HG03175 (cell line): ENCODE measurements around the gene SPSB3.

ENCODE experiments used
- ATAC-seq: cut with Tn5 transposase; IDR thresholded peaks from one replicate; pipeline ENCODE4 v1.9.1; 2021; ENCODE audit warnings: mild to moderate bottlenecking, moderate library complexity; ENCODE audit not compliant: unreplicated experiment

Gene SPSB3

DNA sequence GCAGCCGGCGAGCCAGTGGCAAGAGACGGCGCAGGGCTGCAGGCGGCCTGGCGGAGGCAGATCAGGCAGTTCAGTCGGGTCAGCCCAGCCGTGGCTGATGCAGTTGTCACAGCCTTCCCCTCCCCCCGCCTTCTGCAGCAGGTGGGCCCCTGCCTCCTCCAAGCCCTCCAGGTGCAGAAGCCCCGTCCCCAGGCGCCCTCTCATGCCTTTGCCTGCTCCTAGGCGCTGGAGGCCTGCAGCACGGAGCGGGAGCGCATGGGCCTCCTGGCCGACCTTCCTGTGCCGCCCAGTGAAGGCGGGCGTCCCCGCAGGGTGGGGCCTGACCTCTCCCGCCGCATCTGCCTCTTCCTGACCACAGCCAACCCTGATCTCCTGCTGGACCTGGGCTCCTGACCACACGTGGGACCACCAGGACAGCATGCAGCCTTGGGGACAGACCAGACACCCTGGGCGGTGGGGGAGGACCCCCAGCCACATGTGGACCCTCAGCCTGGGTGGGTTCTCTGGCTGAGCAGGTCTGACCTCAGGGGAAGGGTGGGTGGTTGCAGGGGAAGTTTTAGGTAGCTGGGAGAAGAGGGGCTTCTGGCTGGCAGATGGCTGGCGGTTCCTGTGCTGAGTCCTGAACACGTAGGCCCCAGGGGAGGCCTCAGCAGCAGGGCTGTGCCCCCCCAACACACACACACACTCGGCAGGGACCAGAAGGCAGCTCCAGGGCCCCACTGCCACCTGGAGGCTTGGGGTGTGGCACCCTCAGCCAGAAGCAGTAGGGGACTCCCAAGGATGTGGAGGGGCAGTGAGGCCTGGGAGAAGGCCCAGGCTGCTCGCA lies 6.3 kb downstream of the SPSB3 start:
- no peak for ATAC-seq

DNA sequence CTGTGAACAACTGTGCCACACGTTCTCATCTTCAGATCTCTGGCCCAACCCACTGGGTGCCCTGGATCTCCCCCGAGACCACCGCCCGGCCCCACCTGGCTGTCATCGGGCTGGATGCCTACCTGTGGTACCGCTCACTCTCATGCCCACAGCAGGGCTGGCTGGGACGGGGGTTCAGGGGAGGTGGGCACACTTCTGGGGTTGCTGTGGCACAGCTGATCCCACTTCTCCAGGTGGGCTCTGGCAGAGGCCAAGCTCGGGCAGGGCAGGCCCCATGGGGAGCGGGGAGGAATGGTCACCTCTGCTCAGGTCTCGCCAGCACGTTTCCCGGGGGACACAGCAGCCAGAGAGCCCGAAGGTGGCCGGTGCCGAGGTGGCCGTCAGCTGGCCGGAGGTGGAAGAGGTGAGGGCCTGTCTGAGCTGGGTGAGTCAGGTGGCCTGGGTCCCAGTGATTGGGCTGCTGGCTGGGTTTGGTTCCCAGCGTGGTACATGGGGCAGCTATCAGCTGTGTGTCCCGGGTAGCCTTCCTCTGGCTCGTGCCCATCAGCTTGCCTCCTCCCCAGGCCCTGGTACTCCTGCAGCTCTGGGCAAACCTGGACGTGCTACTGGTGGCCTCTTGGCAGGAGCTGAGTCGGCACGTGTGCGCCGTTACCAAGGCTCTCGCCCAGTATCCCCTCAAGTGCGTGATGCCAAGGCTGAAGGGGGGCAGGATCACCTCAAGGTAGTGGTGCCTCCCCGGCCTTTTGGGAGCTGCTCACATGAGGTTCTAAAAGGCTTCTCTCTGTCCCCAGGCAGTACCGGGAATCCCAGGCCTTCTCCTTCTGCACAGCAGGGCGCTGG lies 7.1 kb downstream of the SPSB3 start:
- ATAC-seq = no peak

DNA sequence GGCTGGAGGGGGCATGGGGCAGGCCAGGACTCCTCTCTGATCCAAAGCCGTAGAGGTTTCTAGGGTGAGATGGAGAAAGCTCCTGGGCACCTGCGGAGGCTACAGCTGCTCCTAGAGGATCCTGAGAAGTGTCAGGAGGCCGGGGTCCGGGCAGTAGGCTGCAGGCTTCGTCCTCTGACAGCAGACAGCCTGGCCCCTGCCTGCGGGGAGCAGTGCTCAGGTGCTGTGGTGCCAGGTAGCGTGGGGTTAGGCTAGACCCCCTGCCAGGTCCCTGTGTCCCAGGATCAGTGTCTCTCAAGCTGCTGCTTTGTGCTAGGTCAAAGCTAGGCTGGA lies 8.0 kb downstream of the SPSB3 start:
- ATAC-seq = no peak

DNA sequence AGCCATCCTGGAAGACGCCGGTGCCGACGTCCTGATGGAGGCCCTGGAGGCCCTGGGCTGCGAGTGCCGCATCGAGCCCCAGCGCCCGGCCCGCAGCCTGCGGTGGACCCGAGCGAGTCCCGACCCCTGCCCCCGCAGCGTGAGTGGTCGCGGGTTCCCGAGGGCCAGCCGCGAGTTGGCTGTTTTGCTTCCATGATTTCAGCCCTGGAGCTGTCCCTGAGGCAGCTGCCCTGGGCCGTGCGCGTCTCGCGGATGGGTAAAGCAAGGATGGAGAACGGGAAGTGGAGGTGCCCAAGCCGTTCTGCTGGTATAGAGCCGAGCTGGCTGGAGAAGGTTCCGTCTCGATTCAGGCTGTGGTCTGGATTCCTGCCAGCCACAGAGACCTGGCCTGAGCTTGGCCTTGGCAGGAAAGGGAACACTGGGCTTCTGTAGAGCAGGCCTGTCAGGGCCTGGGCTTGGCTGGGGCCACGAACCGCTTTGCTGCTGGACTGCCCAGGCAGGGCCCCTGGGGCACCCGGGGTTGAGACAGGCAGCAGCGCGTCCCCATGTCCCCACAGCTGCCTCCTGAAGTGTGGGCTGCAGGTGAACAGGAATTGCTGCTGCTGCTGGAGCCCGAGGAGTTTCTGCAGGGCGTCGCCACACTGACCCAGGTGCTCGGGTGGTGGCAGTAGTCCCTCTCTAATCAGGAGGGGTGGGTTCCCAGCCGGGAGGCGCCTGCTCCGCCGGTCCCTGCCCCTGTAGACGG lies 8.5 kb downstream of the SPSB3 start:
- ATAC-seq = no peak

DNA sequence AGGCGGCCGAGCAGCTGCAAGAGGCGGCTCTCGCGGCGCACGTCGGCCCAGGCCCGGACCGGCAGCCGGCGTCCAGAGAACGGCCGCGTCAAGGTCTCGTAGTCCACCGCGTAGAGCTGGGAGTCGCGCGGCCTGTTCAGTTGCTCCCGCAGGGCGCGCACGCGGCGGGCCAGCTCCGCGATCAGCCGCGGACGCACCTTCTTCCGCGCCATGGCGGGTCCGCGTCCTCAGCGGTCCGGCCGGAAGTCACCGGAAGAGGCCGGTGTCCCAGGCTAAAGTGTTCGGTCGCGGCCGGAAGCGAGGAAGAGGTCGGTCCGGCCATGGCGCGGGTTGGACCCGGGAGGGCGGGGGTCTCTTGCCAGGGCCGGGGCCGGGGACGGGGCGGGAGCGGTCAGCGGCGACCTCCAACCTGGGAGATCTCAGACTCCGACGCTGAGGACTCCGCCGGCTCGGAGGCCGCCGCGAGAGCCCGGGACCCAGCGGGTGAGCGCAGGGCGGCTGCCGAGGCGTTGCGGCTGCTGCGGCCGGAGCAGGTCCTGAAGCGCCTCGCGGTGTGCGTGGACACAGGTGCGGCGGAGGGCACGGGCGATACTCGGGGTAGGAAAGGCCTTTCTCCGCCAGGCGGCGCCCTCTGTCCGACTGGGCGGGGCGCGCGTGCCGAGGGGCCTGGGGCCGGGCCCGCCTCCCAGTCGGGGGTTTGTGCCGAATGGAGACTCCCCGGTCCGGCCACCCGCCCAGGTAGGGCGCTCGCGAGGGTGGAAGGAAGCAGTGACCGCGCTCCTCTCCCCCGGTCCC lies 9.3 kb downstream of the SPSB3 start, which contains the start of gene MRPS34:
Gene MRPS34, minus strand, starts transcription at position 227 of the 795 bp plus-strand sequence. Its CDS starts 15 bp downstream, at position 212.
- peak; percentile 54 for ATAC-seq

DNA sequence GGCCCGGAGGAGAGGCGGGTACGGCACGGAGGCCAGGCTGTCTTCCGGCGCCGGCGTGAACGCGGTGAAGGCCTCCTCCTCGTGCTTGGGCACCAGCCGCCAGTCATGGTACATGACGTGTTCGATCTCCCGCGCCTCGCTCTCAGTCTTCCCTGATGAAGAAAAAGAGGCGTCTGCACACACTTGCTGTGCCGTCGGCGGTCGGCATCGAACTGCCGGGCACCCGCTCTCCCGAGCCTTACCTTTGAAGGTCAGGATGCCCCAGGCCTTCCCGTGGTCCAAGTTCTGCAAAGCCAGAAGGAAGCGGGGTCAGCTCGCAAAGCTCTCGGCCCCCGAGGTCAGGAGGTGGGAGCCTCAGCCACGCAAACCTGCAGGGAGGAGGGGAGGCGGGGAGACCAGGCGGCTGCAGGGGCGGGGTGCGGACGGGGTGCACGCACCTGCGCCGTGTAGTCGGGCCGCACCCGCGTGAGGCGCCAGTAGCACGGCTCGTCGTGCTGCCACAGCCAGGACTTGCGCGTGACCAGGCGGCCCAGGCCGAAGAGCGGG lies 9.9 kb downstream of the SPSB3 start, which contains the start of gene EME2:
Gene EME2, plus strand, starts transcription at position 449 of the 546 bp plus-strand sequence. CDS start 418 bp downstream, outside the sequence.
- ATAC-seq = no peak

DNA sequence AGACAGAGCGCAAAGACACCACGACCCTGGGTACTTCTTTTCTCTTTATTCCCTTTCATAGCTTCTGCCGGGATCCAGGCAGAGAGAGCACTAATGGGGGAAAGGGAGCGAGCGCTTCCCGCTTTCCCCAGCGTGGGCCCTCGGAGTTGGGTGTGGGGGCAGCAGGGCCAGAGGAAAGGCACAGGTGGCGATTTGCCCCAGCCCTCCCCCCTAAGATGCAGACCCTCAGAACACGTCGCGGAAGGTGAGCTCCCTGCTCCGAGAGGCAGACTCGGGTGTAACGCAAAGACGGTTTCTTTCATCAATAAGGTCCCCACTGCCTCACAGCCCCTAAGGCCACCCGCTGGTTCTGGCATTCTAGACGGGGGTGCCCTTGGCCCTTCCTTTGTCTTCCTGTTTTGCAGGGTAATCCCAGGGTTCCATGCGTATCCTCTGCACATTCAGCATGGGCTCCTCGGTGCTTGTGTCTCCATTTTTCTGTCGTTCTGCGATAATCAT lies 10.5 kb downstream of the SPSB3 start:
- ATAC-seq = no peak

DNA sequence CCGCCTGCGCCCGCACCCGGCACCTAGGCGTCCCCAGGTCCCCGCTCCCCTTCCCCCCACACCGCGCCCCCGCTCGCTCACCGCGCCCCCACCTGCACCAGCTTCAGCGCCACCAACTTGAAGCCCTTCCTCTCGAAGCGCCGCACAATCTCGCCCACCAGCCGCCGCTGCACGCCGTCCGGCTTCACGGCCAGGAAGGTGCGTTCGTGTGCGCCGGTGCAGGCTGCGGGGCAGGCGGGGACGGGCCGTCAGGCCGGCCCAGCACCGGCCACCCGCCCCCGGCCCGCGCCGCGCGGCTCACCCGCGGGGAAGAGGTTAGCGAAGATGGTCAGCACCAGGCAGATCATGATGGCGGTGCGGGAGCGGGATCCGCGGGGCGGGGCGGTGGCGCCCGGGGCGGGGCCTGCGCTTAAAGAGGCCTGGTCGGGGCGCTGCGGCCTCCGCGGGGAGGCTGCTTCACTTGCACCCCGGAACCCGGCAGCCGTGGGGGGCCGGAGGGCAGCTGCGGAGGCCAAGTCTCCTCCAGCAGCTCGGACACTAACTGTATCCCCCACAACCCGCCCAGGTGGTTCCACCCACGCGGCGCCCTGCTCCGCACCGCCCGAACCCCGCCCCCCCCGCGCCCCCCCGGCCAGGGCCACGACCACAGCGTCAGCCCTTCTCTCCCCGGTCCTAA lies 11.0 kb downstream of the SPSB3 start, which contains the start of gene NME3:
Gene NME3, minus strand, starts transcription at position 356 of the 676 bp plus-strand sequence. Its CDS starts 9 bp downstream, at position 347.
- ATAC-seq = no peak

DNA sequence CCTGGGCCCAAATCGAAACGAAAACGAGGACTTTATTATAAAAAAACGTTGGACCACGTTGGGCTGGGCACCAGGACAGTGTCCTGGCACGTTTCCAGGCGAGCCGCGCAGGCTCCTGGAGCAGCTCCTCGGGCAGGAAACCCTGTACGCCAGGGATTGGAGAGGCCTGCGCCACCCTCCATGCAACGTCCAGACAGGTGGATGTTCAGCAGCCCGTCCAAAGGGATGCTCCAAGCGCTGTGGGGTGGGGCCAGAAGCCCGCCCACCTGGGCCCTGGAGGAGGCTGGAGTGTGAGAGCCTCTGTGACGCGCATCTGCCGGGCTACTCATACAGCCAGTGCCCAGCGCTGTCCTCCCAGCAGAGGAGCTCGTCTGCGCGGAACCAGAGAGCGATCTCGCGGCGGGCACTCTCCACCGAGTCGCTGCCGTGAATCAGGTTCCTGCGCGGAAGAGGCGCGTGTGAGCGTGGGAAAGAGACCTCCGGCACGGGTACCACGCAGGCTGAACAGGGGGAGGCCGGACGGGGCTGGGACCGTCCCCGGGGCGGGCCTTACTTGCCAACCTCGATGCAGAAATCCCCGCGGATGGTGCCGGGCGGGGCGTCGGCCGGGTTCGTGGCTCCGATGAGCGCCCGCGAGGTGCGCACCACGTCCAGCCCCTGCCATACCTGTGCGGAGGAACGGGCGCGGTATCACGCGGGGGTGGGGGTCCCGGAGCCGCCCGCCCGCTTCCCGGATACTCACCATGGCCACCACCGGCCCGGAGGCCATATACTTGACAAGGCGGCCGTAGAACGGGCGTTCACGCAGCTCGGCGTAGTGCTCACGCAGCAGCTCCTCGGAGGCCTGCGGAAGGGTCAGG lies 11.8 kb downstream of the SPSB3 start:
- no peak for ATAC-seq

DNA sequence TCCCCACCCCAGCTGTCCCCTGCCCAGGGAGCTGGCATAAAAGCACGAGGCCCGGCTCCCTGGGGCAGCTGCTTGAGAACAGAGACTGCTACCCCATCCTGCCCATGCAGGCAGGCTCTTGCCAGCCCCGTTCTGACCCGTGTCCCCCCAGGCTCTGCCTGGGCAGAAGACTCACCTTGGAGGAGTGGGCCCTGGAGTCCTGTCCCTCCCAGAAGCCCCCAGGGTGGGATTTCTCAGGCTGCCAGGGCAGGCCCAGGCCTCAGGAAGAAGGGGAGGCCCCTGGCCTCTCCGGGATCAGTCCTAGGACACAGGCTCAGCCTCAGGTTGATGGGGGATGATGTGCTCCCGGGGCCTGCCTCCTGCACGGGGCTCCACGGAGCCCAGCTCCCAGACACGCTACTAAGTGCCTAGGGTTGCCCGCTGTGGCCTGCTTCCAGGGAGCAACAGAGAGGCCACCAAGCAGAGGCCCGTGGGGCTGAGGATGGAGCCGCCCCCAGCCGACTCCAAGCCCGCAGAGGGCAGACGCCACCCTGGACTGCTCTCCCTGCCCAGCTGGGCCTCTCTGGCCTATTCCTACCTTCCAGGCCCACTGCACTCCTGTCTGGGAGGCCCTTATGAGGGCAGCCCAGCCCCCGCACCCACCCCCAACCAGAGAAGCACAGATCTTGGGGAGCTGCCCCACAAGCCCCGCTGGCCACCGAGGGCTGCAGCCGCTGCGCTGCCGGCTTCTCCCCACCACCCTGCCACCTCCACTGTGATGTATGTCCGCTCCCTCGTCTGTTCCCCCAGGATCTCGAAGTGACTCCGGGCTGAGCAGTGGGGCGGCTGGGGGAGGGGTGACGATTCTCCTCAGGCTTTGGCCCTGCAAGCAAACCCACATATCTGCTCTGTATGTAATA lies 12.7 kb downstream of the SPSB3 start:
- no peak for ATAC-seq

DNA sequence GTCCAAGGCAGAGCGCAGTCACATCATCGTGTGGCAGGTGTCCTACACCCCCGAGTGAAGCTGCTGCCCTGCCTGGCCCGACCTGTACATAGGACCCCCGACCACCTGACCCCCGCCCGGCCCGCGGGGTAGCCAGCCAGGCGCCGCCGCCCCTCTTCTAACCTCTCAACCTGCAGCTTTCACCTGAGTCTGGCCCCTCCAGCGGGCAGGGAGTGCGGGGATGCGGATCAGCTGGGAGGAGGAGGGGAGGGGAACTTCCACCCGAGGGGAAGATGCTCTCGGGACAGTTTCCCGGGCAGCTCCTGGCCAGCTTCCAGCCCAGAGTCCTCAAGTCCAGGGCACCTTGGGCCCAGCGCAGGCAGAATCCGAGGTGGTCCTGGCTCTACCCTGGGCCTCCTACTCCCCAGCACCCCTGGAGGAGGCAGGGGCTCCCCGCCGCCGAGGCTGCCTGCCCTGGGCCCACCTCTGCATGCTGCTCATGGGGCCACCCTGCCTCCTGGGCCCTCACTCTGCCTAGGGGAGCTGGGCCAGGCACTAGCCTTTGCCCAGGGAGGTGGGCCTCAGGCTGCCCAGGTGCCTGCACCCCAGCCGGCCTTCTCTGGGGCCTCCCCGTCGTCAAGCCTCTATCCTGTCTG lies 13.5 kb downstream of the SPSB3 start:
- ATAC-seq = no peak

DNA sequence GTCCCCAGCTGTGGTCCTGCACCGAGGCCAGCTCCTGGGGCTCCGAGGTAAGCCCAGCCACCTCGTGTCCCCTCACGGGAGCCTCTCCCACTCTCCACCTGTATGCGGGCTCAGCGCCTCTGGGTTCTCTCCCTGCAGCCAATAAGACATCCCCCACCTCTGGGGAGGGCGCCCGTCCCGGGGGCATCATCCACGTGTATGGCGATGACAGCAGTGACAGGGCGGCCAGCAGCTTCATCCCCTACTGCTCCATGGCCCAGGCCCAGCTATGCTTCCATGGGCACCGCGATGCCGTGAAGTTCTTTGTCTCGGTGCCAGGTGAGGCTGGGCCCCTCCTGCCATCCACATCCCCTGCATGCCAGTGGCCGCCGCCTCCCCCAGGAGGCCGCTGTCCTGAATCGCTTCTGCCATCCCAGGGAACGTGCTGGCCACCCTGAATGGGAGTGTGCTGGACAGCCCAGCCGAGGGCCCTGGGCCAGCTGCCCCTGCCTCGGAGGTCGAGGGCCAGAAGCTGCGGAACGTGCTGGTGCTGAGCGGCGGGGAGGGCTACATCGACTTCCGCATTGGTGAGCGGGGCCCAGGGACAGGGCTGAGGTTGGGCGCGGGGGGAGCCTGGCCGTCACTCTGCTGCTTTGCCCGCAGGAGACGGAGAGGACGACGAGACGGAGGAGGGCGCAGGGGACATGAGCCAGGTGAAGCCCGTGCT lies 14.2 kb downstream of the SPSB3 start:
- ATAC-seq = no peak

DNA sequence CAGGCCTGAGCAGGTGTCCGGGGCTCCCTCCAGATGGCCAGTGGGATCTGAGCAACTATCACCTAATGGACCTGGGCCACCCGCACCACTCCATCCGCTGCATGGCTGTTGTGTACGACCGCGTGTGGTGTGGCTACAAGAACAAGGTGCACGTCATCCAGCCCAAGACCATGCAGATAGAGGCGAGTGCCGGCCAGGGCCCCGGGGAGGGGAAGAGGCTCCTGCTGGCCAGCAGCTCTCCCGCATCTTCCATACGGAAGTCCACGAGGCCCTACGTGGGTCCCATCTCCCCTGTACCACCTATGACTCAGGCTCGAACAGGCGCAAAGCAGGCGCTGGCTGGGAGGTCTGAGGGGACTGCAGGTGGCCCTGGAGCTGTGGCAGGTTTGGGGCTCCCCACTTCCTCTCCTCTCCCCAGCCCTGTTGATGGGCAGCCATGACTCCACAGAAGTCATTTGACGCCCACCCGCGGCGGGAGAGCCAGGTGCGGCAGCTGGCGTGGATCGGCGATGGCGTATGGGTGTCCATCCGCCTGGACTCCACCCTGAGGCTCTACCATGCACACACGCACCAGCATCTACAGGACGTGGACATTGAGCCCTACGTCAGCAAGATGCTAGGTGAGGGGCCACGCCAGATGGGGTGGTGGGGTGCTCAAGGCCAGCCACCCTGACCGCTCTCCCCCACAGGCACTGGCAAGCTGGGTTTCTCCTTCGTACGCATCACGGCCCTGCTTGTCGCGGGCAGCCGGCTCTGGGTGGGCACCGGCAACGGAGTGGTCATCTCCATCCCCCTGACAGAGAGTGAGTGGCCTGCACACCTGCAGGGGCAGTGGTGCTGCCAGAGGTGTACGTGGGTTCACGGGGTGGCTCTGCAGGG lies 15.0 kb downstream of the SPSB3 start:
- ATAC-seq = no peak

DNA sequence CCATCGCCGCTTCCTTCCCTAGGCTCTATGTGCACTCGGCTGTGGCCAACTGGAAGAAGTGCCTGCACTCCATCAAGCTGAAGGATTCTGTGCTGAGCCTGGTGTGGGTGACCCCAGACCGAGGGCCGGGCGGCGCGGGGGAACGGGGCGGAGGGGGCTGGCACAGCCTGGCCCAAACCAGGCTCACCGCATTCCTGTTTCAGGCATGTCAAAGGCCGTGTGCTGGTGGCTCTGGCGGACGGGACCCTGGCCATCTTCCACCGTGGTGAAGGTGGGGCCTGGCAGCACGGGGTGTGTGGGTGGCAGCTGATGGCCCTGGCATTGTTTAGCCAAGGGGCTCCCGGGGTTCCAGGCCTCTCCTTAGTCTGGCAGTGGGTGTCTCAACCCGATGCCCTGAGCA lies 15.7 kb downstream of the SPSB3 start:
- no peak for ATAC-seq

DNA sequence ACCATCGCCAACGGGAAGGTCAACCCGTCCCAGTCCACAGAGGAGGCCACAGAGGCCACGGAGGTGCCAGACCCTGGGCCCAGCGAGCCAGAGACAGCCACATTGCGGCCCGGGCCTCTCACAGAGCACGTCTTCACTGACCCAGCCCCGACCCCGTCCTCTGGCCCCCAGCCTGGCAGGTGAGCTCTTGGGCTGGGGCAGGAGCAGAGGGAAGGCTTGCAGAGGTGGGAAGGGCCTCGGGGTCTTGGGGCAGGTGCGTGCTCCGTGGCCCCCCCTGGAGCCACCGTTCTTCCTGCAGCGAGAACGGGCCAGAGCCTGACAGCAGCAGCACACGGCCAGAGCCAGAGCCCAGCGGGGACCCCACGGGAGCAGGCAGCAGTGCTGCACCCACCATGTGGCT lies 16.1 kb downstream of the SPSB3 start:
- no peak for ATAC-seq
